RWPE2 (cell line): ENCODE data around the gene TMEM11.

Experiments used
- ATAC-seq: fragments of 200-7000 bp; cut with Tn5 transposase; 3 replicates; pipeline ENCODE4 v1.9.1; 2021; ENCODE audit warnings: low read depth
- DNase-seq: peaks from one replicate; pipeline ENCODE4 v3.0.0-alpha.2; 2020; ENCODE audit warnings: low spot score
- H3K27ac ChIP-seq: fragments of 450-650 bp; 2 replicates; pipeline ENCODE4 v1.5.1; 2017; ENCODE audit warnings: mild to moderate bottlenecking; ENCODE audit not compliant: poor library complexity, severe bottlenecking
- H3K27me3 ChIP-seq: fragments of 250-450 bp; sonication (Bioruptor Pico); 2 replicates; pipeline ENCODE4 v1.5.1; 2021; ENCODE audit warnings: mild to moderate bottlenecking, moderate library complexity; ENCODE audit not compliant: insufficient read depth, poor library complexity, severe bottlenecking
- H3K36me3 ChIP-seq: fragments of 250-450 bp; sonication (Bioruptor Pico); 2 replicates; pipeline ENCODE4 v1.5.1; 2020; ENCODE audit warnings: low read depth, mild to moderate bottlenecking, moderate library complexity
- H3K4me1 ChIP-seq: fragments of 250-450 bp; sonication (Bioruptor Pico); 2 replicates; pipeline ENCODE4 v1.5.1; 2021; ENCODE audit warnings: mild to moderate bottlenecking, moderate library complexity; ENCODE audit not compliant: insufficient read depth, poor library complexity, severe bottlenecking
- H3K4me3 ChIP-seq: fragments of 250-450 bp; sonication (Bioruptor Pico); 2 replicates; pipeline ENCODE4 v1.5.1; 2021; ENCODE audit warnings: mild to moderate bottlenecking, moderate library complexity; ENCODE audit not compliant: severe bottlenecking
- H3K9me3 ChIP-seq: fragments of 250-450 bp; sonication (Bioruptor Pico); 2 replicates; pipeline ENCODE4 v1.5.1; 2021; ENCODE audit warnings: mild to moderate bottlenecking, moderate library complexity; ENCODE audit not compliant: severe bottlenecking
- TF ChIP-seq, protein P1 (sequence below): fragments of 450-650 bp; IDR thresholded peaks from one replicate; pipeline ENCODE4 v1.5.1; 2017; ENCODE audit warnings: mild to moderate bottlenecking, moderate library complexity; ENCODE audit not compliant: poor library complexity, severe bottlenecking

The TMEM11 gene

GRCh38 chr17:21184570-21184969 lies 29.4 kb downstream of the TMEM11 start:
- Histone ChIP-seq H3K36me3 (peaks cover 23% of the 10 kb centered on the region), H3K27ac (no peak overlapping the region), H3K9me3 (no peaks in the 10 kb centered on the region), H3K4me3 (no peak overlapping the region), H3K27me3 (no peaks in the 10 kb centered on the region), H3K4me1 (no peaks in the 10 kb centered on the region)
- TF ChIP-seq, protein P1, sequence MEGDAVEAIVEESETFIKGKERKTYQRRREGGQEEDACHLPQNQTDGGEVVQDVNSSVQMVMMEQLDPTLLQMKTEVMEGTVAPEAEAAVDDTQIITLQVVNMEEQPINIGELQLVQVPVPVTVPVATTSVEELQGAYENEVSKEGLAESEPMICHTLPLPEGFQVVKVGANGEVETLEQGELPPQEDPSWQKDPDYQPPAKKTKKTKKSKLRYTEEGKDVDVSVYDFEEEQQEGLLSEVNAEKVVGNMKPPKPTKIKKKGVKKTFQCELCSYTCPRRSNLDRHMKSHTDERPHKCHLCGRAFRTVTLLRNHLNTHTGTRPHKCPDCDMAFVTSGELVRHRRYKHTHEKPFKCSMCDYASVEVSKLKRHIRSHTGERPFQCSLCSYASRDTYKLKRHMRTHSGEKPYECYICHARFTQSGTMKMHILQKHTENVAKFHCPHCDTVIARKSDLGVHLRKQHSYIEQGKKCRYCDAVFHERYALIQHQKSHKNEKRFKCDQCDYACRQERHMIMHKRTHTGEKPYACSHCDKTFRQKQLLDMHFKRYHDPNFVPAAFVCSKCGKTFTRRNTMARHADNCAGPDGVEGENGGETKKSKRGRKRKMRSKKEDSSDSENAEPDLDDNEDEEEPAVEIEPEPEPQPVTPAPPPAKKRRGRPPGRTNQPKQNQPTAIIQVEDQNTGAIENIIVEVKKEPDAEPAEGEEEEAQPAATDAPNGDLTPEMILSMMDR = no peak
- DNase-seq (no peak), ATAC-seq (no peak)

GRCh38 chr17:21183468-21183867 lies 30.5 kb downstream of the TMEM11 start:
- Histone ChIP-seq H3K27ac (no peak overlapping the region), H3K9me3 (no peaks in the 10 kb centered on the region), H3K4me1 (no peaks in the 10 kb centered on the region), H3K27me3 (no peaks in the 10 kb centered on the region), H3K4me3 (no peak overlapping the region), H3K36me3 (peaks cover 23% of the 10 kb centered on the region)
- TF ChIP-seq, protein P1 = no peak
- ATAC-seq (no peak), DNase-seq (no peak)

- H3K4me1 ChIP-seq = no peaks in the 10 kb centered on the region
- H3K27ac ChIP-seq = no peak overlapping the region
- H3K27me3 ChIP-seq = no peaks in the 10 kb centered on the region
- TF ChIP-seq, protein P1 = no peak
- no peaks in the 10 kb centered on the region; the same call in 1 of the 2 replicates for H3K36me3 ChIP-seq
- DNase-seq (no peak), ATAC-seq (no peak)
- H3K9me3 ChIP-seq = no peaks in the 10 kb centered on the region
- H3K4me3 ChIP-seq = no peak overlapping the region
These were observed 35.9 kb downstream of the TMEM11 start for GRCh38 chr17:21177854-21178600.

GRCh38 chr17:21177401-21177800 lies 36.6 kb downstream of the TMEM11 start:
- no peaks in the 10 kb centered on the region; the same call in 1 of the 2 replicates for H3K36me3 ChIP-seq
- no peaks in the 10 kb centered on the region for H3K27me3 ChIP-seq
- ATAC-seq (no peak), DNase-seq (no peak)
- no peak overlapping the region for H3K4me3 ChIP-seq
- H3K27ac ChIP-seq = no peak overlapping the region
- H3K4me1 ChIP-seq = no peaks in the 10 kb centered on the region
- no peaks in the 10 kb centered on the region for H3K9me3 ChIP-seq
- TF ChIP-seq, protein P1 = no peak

GRCh38 chr17:21176773-21177395 lies 37.1 kb downstream of the TMEM11 start:
- no peaks in the 10 kb centered on the region for H3K27me3 ChIP-seq
- no peaks in the 10 kb centered on the region for H3K4me1 ChIP-seq
- H3K27ac ChIP-seq = no peak overlapping the region
- TF ChIP-seq, protein P1 = no peak
- DNase-seq = no peak
- no peak for ATAC-seq
- H3K36me3 ChIP-seq = no peaks in the 10 kb centered on the region; the same call in 1 of the 2 replicates
- no peak overlapping the region for H3K4me3 ChIP-seq
- H3K9me3 ChIP-seq = no peaks in the 10 kb centered on the region
